DND-41 (cell line): ENCODE results near the gene SPSB4.

Experiments used
- CTCF ChIP-seq: IDR thresholded peaks from 2 replicates; pipeline ENCODE4 v1.5.1; 2012; ENCODE audit warnings: borderline replicate concordance, low read length, moderate library complexity, mild to moderate bottlenecking; ENCODE audit not compliant: poor library complexity, severe bottlenecking; ENCODE audit errors: extremely low read depth
- EZH2 ChIP-seq: IDR thresholded peaks from 3 replicates; pipeline ENCODE4 v1.6.1; 2012; ENCODE audit warnings: borderline replicate concordance, low read depth, mild to moderate bottlenecking, moderate library complexity, low read length, inconsistent platforms; ENCODE audit not compliant: severe bottlenecking

- TF ChIP-seq CTCF (no peak), EZH2 (no peak)
Observed at GRCh38 chr3:141100112-141100511, 49.0 kb downstream of the SPSB4 start.
